Measurements from ENCODE around the gene MMP23B.

Gene MMP23B

GRCh38 chr1:1621173-1622009 lies 10.6 kb upstream of the MMP23B start:
- H3K9ac ChIP-seq (ENCODE audit: low read length) = no peak overlapping the region
- no peaks in the 10 kb centered on the region for H3K79me2 ChIP-seq (ENCODE audit: control insufficient read depth, insufficient read depth, low read length, poor library complexity)
- H3K27ac ChIP-seq (ENCODE audit: low read depth, low read length) = no peak overlapping the region
- no peak overlapping the region for H3K18ac ChIP-seq (ENCODE audit: low read length)
- H3K79me1 ChIP-seq (ENCODE audit: low read length) = no peaks in the 10 kb centered on the region
- H2AFZ ChIP-seq (ENCODE audit: insufficient read depth, low read length, poor library complexity) = no peak overlapping the region
- no peak overlapping the region for H4K91ac ChIP-seq (ENCODE audit: low read depth, low read length)
- no CpG with 5 or more reads among the region's 31 CpGs for WGBS (ENCODE audit: extremely low coverage, insufficient coverage, insufficient read length)
- H3K4ac ChIP-seq (ENCODE audit: low read depth, low read length) = no peak overlapping the region
- no peak overlapping the region for H2BK120ac ChIP-seq (ENCODE audit: insufficient read depth, low read length, poor library complexity)
- peaks cover 21 to 24% of the 10 kb centered on the region in 2 experiments for H3K36me3 ChIP-seq (ENCODE audit: control insufficient read depth in 1 of 2, insufficient read depth in 2 of 2, low read length in 2 of 2)
- H3K4me3 ChIP-seq (ENCODE audit: low read depth, low read length) = no peak overlapping the region
- H3K14ac ChIP-seq (ENCODE audit: low read length) = no peak overlapping the region
- H4K8ac ChIP-seq (ENCODE audit: low read depth, low read length) = no peak overlapping the region
- no peaks in the 10 kb centered on the region for H3K27me3 ChIP-seq (ENCODE audit: insufficient read depth, low read length)
- H2BK12ac ChIP-seq (ENCODE audit: low read length) = no peak overlapping the region
- no peak overlapping the region for H4K12ac ChIP-seq (ENCODE audit: low read depth, low read length)
- H3K9me3 ChIP-seq (ENCODE audit: insufficient read depth, low read depth, low read length) = no peaks in the 10 kb centered on the region
- no peak overlapping the region for H3K4me2 ChIP-seq (ENCODE audit: low read length)
- DNase-seq = no peak
- no peak overlapping the region for H2BK5ac ChIP-seq (ENCODE audit: low read depth, low read length, poor library complexity)
- H3K23ac ChIP-seq (ENCODE audit: low read length) = no peak overlapping the region
- peaks cover 2 to 7% of the 10 kb centered on the region in 2 experiments for H3K4me1 ChIP-seq (ENCODE audit: control insufficient read depth in 1 of 2, insufficient read depth in 2 of 2, low read length in 2 of 2)
- no peak overlapping the region for H2AK5ac ChIP-seq (ENCODE audit: low read length)

GRCh38 chr1:1622010-1622787 lies 9.8 kb upstream of the MMP23B start:
- Histone ChIP-seq H3K23ac (ENCODE audit: low read length) (no peak overlapping the region), H4K91ac (ENCODE audit: low read depth, low read length) (no peak overlapping the region), H4K8ac (ENCODE audit: low read depth, low read length) (no peak overlapping the region), H3K27me3 (ENCODE audit: insufficient read depth, low read length) (no peaks in the 10 kb centered on the region), H2AFZ (ENCODE audit: insufficient read depth, low read length, poor library complexity) (no peak overlapping the region), H2BK5ac (ENCODE audit: low read depth, low read length, poor library complexity) (no peak overlapping the region), H2BK120ac (ENCODE audit: insufficient read depth, low read length, poor library complexity) (no peak overlapping the region), H3K4ac (ENCODE audit: low read depth, low read length) (no peak overlapping the region), H3K27ac (ENCODE audit: low read depth, low read length) (no peak overlapping the region), H3K79me2 (ENCODE audit: control insufficient read depth, insufficient read depth, low read length, poor library complexity) (no peaks in the 10 kb centered on the region), H3K14ac (ENCODE audit: low read length) (no peak overlapping the region), H4K12ac (ENCODE audit: low read depth, low read length) (no peak overlapping the region), H3K79me1 (ENCODE audit: low read length) (no peaks in the 10 kb centered on the region), H3K18ac (ENCODE audit: low read length) (no peak overlapping the region), H3K4me2 (ENCODE audit: low read length) (no peak overlapping the region), H3K36me3 (ENCODE audit: control insufficient read depth in 1 of 2, insufficient read depth in 2 of 2, low read length in 2 of 2) (peaks cover 26 to 29% of the 10 kb centered on the region in 2 experiments), H3K4me1 (ENCODE audit: control insufficient read depth in 1 of 2, insufficient read depth in 2 of 2, low read length in 2 of 2) (no peaks in the 10 kb centered on the region), H2BK12ac (ENCODE audit: low read length) (no peak overlapping the region), H3K4me3 (ENCODE audit: low read depth, low read length) (no peak overlapping the region), H3K9ac (ENCODE audit: low read length) (no peak overlapping the region), H2AK5ac (ENCODE audit: low read length) (no peak overlapping the region), H3K9me3 (ENCODE audit: insufficient read depth, low read depth, low read length) (no peaks in the 10 kb centered on the region)
- no CpG with 5 or more reads among the region's 21 CpGs for WGBS (ENCODE audit: extremely low coverage, insufficient coverage, insufficient read length)
- no peak for DNase-seq

- H2AK5ac ChIP-seq (ENCODE audit: low read length) = no peak overlapping the region
- H3K4me1 ChIP-seq (ENCODE audit: control insufficient read depth in 1 of 2, insufficient read depth in 2 of 2, low read length in 2 of 2) = no peaks in the 10 kb centered on the region
- no peak overlapping the region for H3K27ac ChIP-seq (ENCODE audit: low read depth, low read length)
- no peaks in the 10 kb centered on the region for H3K79me2 ChIP-seq (ENCODE audit: control insufficient read depth, insufficient read depth, low read length, poor library complexity)
- no peaks in the 10 kb centered on the region for H3K9me3 ChIP-seq (ENCODE audit: insufficient read depth, low read depth, low read length)
- no peak overlapping the region for H4K12ac ChIP-seq (ENCODE audit: low read depth, low read length)
- no peak overlapping the region for H4K8ac ChIP-seq (ENCODE audit: low read depth, low read length)
- H2AFZ ChIP-seq (ENCODE audit: insufficient read depth, low read length, poor library complexity) = no peak overlapping the region
- no peak overlapping the region for H3K9ac ChIP-seq (ENCODE audit: low read length)
- H3K23ac ChIP-seq (ENCODE audit: low read length) = no peak overlapping the region
- no peak for DNase-seq
- no peak overlapping the region for H2BK12ac ChIP-seq (ENCODE audit: low read length)
- WGBS (ENCODE audit: extremely low coverage, insufficient coverage, insufficient read length) = no CpG with 5 or more reads among the region's 17 CpGs
- H3K36me3 ChIP-seq (ENCODE audit: control insufficient read depth in 1 of 2, insufficient read depth in 2 of 2, low read length in 2 of 2) = peaks cover 25 to 29% of the 10 kb centered on the region in 2 experiments
- H3K4ac ChIP-seq (ENCODE audit: low read depth, low read length) = no peak overlapping the region
- H3K4me2 ChIP-seq (ENCODE audit: low read length) = no peak overlapping the region
- H3K4me3 ChIP-seq (ENCODE audit: low read depth, low read length) = peak overlapping the region; percentile 39
- H4K91ac ChIP-seq (ENCODE audit: low read depth, low read length) = no peak overlapping the region
- no peak overlapping the region for H2BK120ac ChIP-seq (ENCODE audit: insufficient read depth, low read length, poor library complexity)
- H3K79me1 ChIP-seq (ENCODE audit: low read length) = no peaks in the 10 kb centered on the region
- H3K18ac ChIP-seq (ENCODE audit: low read length) = no peak overlapping the region
- H3K14ac ChIP-seq (ENCODE audit: low read length) = no peak overlapping the region
- no peaks in the 10 kb centered on the region for H3K27me3 ChIP-seq (ENCODE audit: insufficient read depth, low read length)
- H2BK5ac ChIP-seq (ENCODE audit: low read depth, low read length, poor library complexity) = no peak overlapping the region
Measured at GRCh38 chr1:1622788-1623094, 9.2 kb upstream of the MMP23B start.

- no peak overlapping the region for H2BK5ac ChIP-seq (ENCODE audit: low read depth, low read length, poor library complexity)
- no peak overlapping the region for H2AK5ac ChIP-seq (ENCODE audit: low read length)
- H3K9ac ChIP-seq (ENCODE audit: low read length) = no peak overlapping the region
- no peak overlapping the region for H3K4me3 ChIP-seq (ENCODE audit: low read depth, low read length)
- H3K27me3 ChIP-seq (ENCODE audit: insufficient read depth, low read length) = no peaks in the 10 kb centered on the region
- no peak for DNase-seq
- H3K18ac ChIP-seq (ENCODE audit: low read length) = no peak overlapping the region
- no peaks in the 10 kb centered on the region for H3K9me3 ChIP-seq (ENCODE audit: insufficient read depth, low read depth, low read length)
- no peak overlapping the region for H3K14ac ChIP-seq (ENCODE audit: low read length)
- no peak overlapping the region for H4K12ac ChIP-seq (ENCODE audit: low read depth, low read length)
- no peaks in the 10 kb centered on the region for H3K4me1 ChIP-seq (ENCODE audit: control insufficient read depth in 1 of 2, insufficient read depth in 2 of 2, low read length in 2 of 2)
- H3K4ac ChIP-seq (ENCODE audit: low read depth, low read length) = no peak overlapping the region
- no peak overlapping the region for H3K4me2 ChIP-seq (ENCODE audit: low read length)
- no CpG with 5 or more reads among the region's 33 CpGs for WGBS (ENCODE audit: extremely low coverage, insufficient coverage, insufficient read length)
- H2BK12ac ChIP-seq (ENCODE audit: low read length) = no peak overlapping the region
- H3K79me1 ChIP-seq (ENCODE audit: low read length) = no peaks in the 10 kb centered on the region
- no peak overlapping the region for H2AFZ ChIP-seq (ENCODE audit: insufficient read depth, low read length, poor library complexity)
- peaks cover 26 to 29% of the 10 kb centered on the region in 2 experiments for H3K36me3 ChIP-seq (ENCODE audit: control insufficient read depth in 1 of 2, insufficient read depth in 2 of 2, low read length in 2 of 2)
- H3K79me2 ChIP-seq (ENCODE audit: control insufficient read depth, insufficient read depth, low read length, poor library complexity) = no peaks in the 10 kb centered on the region
- no peak overlapping the region for H4K91ac ChIP-seq (ENCODE audit: low read depth, low read length)
- no peak overlapping the region for H4K8ac ChIP-seq (ENCODE audit: low read depth, low read length)
- H2BK120ac ChIP-seq (ENCODE audit: insufficient read depth, low read length, poor library complexity) = no peak overlapping the region
- no peak overlapping the region for H3K27ac ChIP-seq (ENCODE audit: low read depth, low read length)
- no peak overlapping the region for H3K23ac ChIP-seq (ENCODE audit: low read length)
Measured at GRCh38 chr1:1623181-1623630, 8.8 kb upstream of the MMP23B start.

Measured in trophoblast cell (in vitro differentiated cells and primary cell).